RWPE1 (cell line): Measurements from ENCODE around the gene MYO15A.

Source experiments
- CTCF ChIA-PET: fragments of 350-600 bp; sonication (Branson Sonifier 250); formaldehyde crosslinking; extraction: SDS; loops from one replicate; lab custom pipeline; 2021; lab: Yijun Ruan, JAX
- POLR2A ChIA-PET: fragments of 400-600 bp; formaldehyde crosslinking; extraction: SDS; loops from one replicate; lab custom pipeline; 2020; ENCODE audit warnings: antibody characterized with exemption; ENCODE audit not compliant: low non-redundant PET; lab: Yijun Ruan, JAX
- DNase-seq: peaks from one replicate; pipeline ENCODE4 v3.0.0; 2012; ENCODE audit warnings: low spot score
- H3K27ac ChIP-seq: fragments of 450-650 bp; 2 replicates; pipeline ENCODE4 v1.5.1; 2017
- CTCF ChIP-seq: fragments of 450-650 bp; conservative IDR thresholded peaks from 2 replicates; pipeline ENCODE4 v1.5.1; 2017; ENCODE audit warnings: low read depth, mild to moderate bottlenecking

The MYO15A gene

GRCh38 chr17:18084256-18084655 lies 24.3 kb upstream of the MYO15A start:
- H3K27ac ChIP-seq = no peak overlapping the region
- no peak for DNase-seq
- no peak for TF ChIP-seq CTCF
- POLR2A ChIA-PET = no interaction called here
- CTCF ChIA-PET = no interaction called here

- H3K27ac ChIP-seq = peak within 1 kb of the TSS; percentile 74
- CTCF ChIA-PET = interaction anchor here (0.6 kb wide), 1 partner anchor 111 kb away, joined by 3 read pairs; no protein-coding TSS in a partner anchor
- POLR2A ChIA-PET = no interaction called here
- peak; percentile 87 for DNase-seq
- TF ChIP-seq CTCF = no peak
Measured at GRCh38 chr17:18087610-18088491, 20.7 kb upstream of the MYO15A start, which contains the start of gene DRG2. TSS of gene DRG2 (plus strand) at chr17:18087948. CDS start at chr17:18088024, 76 bp downstream.

- H3K27ac ChIP-seq = peak overlapping the region; percentile 74
- no peak for TF ChIP-seq CTCF
- ChIA-PET POLR2A (interaction anchor here (0.7 kb wide), 1 partner anchor 269 kb away, joined by 10 read pairs; no protein-coding TSS in a partner anchor), CTCF (no interaction called here)
- no peak for DNase-seq
Measured at GRCh38 chr17:18089613-18090012, 18.9 kb upstream of the MYO15A start.

GRCh38 chr17:18093616-18094408 lies 14.7 kb upstream of the MYO15A start:
- POLR2A ChIA-PET = no interaction called here
- peak; percentile 38 for DNase-seq
- CTCF ChIA-PET = interaction anchor here (0.5 kb wide), 1 partner anchor 766 kb away, joined by 3 read pairs; no protein-coding TSS in a partner anchor
- TF ChIP-seq CTCF = no peak; the same call in 1 of the 2 replicates
- H3K27ac ChIP-seq = peak overlapping the region; percentile 15; the same call in 1 of the 2 replicates

- no peak for DNase-seq
- ChIA-PET CTCF (no interaction called here), POLR2A (no interaction called here)
Measured at GRCh38 chr17:18094409-18094807, 14.1 kb upstream of the MYO15A start.

More at GRCh38 chr17:18094409-18094807, 14.1 kb upstream of the MYO15A start:
- peak overlapping the region; percentile 15; the same call in 1 of the 2 replicates for H3K27ac ChIP-seq
- TF ChIP-seq CTCF = no peak
